ENCODE results near the gene MIF.

Gene MIF

DNA sequence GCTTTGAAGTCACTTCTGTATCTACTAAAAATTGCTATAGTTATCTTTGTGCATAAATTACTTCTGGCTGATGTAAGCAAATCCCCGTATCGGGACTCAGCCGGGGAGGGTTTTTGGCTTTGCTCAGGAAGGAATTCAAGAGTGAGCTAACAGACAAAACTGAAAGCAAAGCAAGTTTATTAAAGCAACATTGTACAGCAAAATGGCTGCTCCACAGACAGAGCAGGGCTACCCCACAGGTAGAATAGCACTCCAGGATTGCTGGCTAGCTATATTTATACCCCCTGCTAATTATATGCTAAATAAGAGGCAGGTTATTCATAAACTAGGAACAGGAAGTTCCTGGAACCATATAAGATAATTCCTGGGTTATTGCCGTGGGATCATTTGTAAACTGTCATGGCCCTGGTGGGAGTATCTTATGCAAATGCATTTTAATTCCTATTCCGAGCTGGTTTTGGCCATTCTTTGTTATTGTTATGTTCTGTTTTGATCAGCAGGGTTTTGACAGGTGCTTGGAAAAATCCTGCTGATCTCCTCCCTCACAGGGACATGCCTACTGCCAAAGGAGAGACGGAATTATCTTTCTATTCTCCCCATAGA, 15.2 kb downstream of the MIF start:
- TF ChIP-seq, protein P1, sequence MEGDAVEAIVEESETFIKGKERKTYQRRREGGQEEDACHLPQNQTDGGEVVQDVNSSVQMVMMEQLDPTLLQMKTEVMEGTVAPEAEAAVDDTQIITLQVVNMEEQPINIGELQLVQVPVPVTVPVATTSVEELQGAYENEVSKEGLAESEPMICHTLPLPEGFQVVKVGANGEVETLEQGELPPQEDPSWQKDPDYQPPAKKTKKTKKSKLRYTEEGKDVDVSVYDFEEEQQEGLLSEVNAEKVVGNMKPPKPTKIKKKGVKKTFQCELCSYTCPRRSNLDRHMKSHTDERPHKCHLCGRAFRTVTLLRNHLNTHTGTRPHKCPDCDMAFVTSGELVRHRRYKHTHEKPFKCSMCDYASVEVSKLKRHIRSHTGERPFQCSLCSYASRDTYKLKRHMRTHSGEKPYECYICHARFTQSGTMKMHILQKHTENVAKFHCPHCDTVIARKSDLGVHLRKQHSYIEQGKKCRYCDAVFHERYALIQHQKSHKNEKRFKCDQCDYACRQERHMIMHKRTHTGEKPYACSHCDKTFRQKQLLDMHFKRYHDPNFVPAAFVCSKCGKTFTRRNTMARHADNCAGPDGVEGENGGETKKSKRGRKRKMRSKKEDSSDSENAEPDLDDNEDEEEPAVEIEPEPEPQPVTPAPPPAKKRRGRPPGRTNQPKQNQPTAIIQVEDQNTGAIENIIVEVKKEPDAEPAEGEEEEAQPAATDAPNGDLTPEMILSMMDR (IDR thresholded peaks at IDR 0.05; ENCODE audit: borderline replicate concordance, control extremely low read depth, extremely low read depth, insufficient read depth, missing control alignments) = no peak
- in situ Hi-C loops (cut with MboI; ENCODE audit: low sequenced_read_pairs, unreplicated experiment) = no loop called here
- no peak for DNase-seq (ENCODE audit: low spot score)

DNA sequence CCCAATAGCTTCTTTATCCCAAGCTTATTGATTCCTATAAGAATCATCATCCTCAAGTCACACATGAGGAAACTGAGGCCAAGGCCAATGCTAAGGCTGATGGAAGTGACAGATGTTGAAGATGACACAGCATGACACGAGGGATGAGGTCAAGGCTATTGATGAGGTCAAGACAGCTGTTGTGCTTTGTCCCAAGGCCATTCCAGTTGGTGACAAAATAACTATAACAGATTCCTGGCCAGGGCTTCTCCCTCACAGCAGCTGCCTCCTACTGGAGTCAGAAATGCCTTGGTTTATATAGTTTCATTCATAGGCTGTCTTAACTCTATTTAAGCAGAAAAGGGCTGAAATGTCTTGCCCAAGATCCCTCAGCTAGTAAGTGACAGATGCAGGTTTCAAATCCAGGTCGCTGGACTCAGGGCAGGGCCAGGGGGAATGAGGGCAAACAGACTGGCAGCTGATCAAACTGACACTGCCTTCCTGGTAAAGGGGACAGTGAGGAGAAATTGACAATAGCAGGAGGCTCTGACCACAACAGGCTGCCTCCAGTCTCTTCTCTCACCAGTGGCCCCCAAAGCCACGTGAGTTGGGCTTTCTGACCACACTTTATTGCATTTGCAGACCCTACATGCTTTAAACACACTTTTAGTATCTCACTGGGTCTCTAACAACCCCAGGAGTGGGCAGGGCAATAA, 16.5 kb downstream of the MIF start:
- TF ChIP-seq, protein P1 (IDR thresholded peaks at IDR 0.05; ENCODE audit: borderline replicate concordance, control extremely low read depth, extremely low read depth, insufficient read depth, missing control alignments) = no peak
- DNase-seq (ENCODE audit: low spot score) = no peak
- in situ Hi-C loops (cut with MboI; ENCODE audit: low sequenced_read_pairs, unreplicated experiment) = no loop called here

DNA sequence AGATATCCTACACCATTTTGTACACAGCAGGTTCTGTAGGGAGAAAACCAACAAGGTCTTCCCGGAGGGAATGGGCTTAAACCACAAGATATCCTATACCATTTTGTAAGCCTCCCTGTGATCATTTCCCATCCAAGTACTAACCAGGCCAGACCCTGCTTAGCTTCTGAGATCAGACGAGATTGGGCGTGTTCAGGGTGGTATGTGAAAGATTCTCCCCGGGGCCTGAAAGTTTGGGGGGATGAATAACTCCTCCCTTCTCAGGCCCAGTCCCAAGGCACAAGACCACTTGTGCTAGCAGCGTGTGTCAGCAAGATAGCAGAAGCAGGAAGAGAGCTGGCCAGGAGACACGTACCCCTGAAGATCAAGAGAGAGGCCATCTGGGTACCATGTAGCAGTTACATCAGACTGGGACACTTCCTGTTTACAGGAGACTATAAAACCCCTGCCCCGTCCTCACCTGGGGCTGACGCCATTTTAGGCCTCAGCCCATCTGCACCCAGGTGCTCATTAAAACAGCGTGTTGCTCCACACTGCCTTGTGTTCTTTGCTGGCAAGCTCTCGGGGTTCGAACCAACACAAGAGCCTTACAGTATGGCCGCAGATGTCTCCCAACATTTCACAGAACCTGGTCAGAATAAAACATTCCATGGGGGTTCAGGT, 17.3 kb downstream of the MIF start:
- TF ChIP-seq, protein P1 (IDR thresholded peaks at IDR 0.05; ENCODE audit: borderline replicate concordance, control extremely low read depth, extremely low read depth, insufficient read depth, missing control alignments) = no peak
- no peak for DNase-seq (ENCODE audit: low spot score)
- in situ Hi-C loops (cut with MboI; ENCODE audit: low sequenced_read_pairs, unreplicated experiment) = no loop called here

DNA sequence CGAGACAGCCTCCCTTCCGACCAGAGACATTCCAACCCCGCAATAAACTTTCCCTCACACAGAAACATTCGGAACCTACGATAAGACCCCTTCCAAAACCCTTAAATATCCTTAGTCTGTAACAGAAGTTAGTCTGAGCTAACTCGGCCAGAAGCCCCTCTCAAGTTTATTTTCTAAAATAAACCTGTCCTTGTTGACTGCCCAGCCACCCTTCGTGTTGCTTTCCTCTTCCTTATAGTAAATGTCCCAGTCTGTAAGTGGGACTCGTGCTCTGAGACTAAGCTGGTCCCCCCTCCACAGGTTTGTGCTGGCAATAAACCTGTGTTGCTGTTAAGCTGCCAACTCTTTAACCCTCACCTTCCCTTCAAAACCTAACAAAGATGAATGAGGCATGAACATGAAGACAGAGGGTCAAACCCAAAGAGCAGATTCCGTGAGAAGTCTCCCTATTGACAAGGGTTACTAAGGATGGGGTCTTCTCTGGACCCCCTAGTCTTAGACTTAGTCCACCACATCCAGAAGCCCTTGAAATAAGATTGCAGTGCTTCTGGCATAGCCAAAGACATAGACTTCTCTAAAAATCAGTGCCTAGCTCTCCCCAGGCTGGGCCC, 18.2 kb downstream of the MIF start:
- TF ChIP-seq, protein P1 (IDR thresholded peaks at IDR 0.05; ENCODE audit: borderline replicate concordance, control extremely low read depth, extremely low read depth, insufficient read depth, missing control alignments) = no peak
- in situ Hi-C loops (cut with MboI; ENCODE audit: low sequenced_read_pairs, unreplicated experiment) = no loop called here

DNA sequence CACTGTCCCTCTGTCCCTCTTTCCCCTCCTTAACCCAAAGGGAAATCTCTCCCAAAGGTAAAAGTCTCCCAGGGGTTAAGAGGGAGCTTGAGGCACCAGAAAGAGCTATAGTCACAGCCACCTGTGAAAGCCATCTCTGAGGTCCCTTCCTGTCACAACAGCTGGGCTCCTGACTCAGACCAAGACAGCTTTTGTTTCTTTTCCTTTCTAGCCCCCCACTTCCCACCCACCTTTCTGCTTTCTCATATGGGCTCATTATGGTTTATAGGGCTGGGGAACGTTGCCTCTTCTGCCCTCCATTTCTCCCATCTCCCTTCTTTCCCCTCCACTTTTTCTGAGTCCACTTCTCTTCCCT, 19.1 kb downstream of the MIF start:
- TF ChIP-seq, protein P1 (IDR thresholded peaks at IDR 0.05; ENCODE audit: borderline replicate concordance, control extremely low read depth, extremely low read depth, insufficient read depth, missing control alignments) = no peak
- DNase-seq (ENCODE audit: low spot score) = peak; percentile 62
- in situ Hi-C loops (cut with MboI; ENCODE audit: low sequenced_read_pairs, unreplicated experiment) = no loop called here

More for the DNA sequence above, 18.2 kb downstream of the MIF start:
- DNase-seq (ENCODE audit: low spot score) = no peak

DNA sequence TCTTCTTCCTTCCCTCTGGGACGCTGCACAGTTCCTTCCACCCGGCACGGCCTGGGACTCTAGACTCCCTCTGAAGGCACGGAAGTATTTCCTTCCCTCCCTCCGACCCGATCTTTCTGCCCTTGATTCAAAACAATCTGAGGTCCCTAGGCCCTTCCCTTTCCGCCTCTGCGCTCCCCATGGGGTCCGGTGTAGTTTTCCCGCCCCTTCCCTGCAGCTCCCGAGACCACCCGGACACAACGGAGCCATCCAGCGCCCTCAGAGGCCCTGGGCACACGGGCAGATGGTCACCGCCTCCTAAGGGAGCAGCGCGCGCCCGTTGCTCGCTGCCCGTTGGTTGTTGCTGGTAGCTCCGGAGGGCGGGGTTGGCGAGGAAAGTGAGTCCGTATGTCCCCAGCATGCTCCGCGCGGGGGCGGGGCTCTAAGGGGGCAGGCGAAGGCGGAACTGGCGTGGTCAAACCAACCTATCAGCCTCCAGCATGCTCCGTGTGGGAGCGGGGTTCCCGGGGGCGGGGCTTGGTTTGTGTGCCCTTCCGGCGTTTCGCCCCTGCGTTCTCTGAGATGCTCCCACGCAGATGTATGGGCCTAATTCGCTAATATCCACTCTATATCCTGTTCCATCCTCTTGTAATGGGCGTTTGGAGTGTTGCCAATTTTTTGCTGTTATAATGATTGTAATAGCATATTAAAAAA, 19.6 kb downstream of the MIF start:
- TF ChIP-seq, protein P1 (IDR thresholded peaks at IDR 0.05; ENCODE audit: borderline replicate concordance, control extremely low read depth, extremely low read depth, insufficient read depth, missing control alignments) = no peak
- in situ Hi-C loops (cut with MboI; ENCODE audit: low sequenced_read_pairs, unreplicated experiment) = no loop called here
- DNase-seq (ENCODE audit: low spot score) = peak; percentile 99

Measured in GM13976 (cell line).